Esophagus muscularis mucosa (tissue), 2 donors: ENCODE measurements around the gene ABCA1.

Source experiments
- POLR2A ChIP-seq: fragments of 450-650 bp; IDR thresholded peaks from one replicate; pipeline ENCODE4 v1.6.1; 2017; ENCODE audit warnings: antibody characterized with exemption, moderate library complexity, mild to moderate bottlenecking, low read depth
- POLR2AphosphoS5 ChIP-seq, 2 donors: sonication (generic); formaldehyde crosslinking; IDR thresholded peaks; one replicate each; pipeline ENCODE4 v1.6.1; 2017; ENCODE audit warnings: antibody characterized with exemption in 2 of 2

DNA sequence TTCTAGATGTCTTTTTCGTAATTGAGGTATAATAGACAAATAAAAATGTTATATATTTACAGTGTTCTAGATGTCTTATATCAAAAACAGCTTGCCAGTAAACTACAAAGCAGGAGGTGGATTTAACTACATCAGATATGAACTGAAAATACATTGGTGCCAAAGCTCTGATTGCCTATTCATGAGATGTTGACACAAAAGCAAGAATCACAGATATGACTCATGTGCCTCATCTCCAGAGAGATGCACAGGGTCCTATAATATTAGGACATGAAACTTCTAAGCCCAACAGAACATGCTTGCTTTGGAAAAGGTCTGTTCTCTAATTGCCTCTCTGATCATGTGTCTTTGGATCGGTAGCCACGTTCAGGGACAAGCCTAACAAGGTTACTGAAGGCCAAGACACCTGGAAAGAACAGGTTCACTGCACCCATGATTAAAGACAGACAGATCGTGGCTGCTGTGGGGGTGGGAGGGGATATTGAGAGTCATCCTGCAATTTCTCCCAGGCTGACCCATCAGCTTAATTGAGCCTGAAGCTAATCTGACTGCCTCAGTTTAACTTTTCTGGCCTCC, 16.8 kb downstream of the ABCA1 start:
- no peak for TF ChIP-seq POLR2AphosphoS5 (IDR thresholded peaks at IDR 0.05)
- TF ChIP-seq POLR2A = no peak
